ENCODE results near the gene CCSER1.
"Not testable (repeated sequence)": the region's sequence is repeated elsewhere in the genome, so short reads cannot be mapped to it uniquely, and the experiment has no call there.

The CCSER1 gene

DNA sequence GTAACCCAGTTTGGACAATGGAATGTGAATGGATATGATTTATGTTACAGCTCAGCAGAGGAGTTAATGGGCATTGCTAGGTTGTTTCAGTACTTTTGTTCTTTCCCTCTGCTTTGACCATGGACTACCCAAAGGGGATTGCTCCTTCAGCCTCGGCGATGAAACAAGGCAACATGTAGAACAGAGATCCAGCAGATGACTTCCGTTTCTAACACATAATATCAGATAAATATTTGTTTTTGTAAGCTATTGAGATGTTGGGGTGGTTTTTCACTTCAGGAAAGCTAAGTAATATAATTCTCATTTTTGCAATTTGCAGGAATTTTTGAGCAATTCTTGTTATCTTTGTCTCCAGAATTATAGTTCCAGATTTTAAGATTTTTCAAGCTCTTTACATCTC is 1241.9 kb downstream of the CCSER1 start:
- H3K36me3 ChIP-seq (ENCODE audit: control insufficient read depth, low read length), result no peaks in the 10 kb centered on the region
- H3K4me3 ChIP-seq (ENCODE audit: low read length), result no peak overlapping the region
- no peak overlapping the region for H3K4me2 ChIP-seq (ENCODE audit: low read length)
- no peaks in the 10 kb centered on the region for H4K20me1 ChIP-seq (ENCODE audit: control insufficient read depth, insufficient read depth, low read depth, low read length)
- H3F3A ChIP-seq (ENCODE audit: control insufficient read depth, insufficient read depth), result no peaks in the 10 kb centered on the region
- no peaks in the 10 kb centered on the region for H3K9me2 ChIP-seq (replicated peaks; ENCODE audit: control insufficient read depth, low read length)
- H3K79me2 ChIP-seq (ENCODE audit: control insufficient read depth, low read length), result no peaks in the 10 kb centered on the region
- H3K4me1 ChIP-seq (ENCODE audit: control insufficient read depth, low read length), result no peaks in the 10 kb centered on the region
- no peaks in the 10 kb centered on the region for H3K27me3 ChIP-seq (ENCODE audit: control insufficient read depth, low read length)
- H3K9me3 ChIP-seq (ENCODE audit: control insufficient read depth, insufficient read depth, low read length), result no peaks in the 10 kb centered on the region
- TF ChIP-seq, protein P1, sequence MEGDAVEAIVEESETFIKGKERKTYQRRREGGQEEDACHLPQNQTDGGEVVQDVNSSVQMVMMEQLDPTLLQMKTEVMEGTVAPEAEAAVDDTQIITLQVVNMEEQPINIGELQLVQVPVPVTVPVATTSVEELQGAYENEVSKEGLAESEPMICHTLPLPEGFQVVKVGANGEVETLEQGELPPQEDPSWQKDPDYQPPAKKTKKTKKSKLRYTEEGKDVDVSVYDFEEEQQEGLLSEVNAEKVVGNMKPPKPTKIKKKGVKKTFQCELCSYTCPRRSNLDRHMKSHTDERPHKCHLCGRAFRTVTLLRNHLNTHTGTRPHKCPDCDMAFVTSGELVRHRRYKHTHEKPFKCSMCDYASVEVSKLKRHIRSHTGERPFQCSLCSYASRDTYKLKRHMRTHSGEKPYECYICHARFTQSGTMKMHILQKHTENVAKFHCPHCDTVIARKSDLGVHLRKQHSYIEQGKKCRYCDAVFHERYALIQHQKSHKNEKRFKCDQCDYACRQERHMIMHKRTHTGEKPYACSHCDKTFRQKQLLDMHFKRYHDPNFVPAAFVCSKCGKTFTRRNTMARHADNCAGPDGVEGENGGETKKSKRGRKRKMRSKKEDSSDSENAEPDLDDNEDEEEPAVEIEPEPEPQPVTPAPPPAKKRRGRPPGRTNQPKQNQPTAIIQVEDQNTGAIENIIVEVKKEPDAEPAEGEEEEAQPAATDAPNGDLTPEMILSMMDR (IDR thresholded peaks at IDR 0.05; ENCODE audit: low read depth, low read length, poor library complexity, severe bottlenecking), result no peak
- no peak for TF ChIP-seq EZH2phosphoT487 (IDR thresholded peaks at IDR 0.05; ENCODE audit: borderline replicate concordance, low read length)
- H3K27ac ChIP-seq (ENCODE audit: low read depth, low read length), result no peak overlapping the region

DNA sequence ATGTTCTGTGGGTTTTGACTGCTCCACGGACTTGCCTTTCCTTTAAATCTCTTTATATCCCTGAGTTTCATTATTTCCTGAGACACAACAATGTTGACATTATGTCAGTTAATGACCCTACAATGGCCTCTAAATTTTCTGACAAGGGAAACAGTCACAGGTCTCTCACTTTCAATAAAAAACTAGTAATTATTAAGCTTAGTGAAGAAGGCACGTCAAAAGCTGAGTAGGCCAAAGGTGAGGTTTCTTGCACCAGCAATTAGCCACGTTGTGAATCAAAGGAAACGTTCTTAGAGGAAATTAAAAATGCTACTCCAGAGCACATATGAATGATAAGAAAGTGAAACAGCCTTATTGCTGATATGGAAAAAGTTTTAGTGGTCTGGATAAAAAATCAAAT is 1246.4 kb downstream of the CCSER1 start:
- no peaks in the 10 kb centered on the region for H3K9me2 ChIP-seq (replicated peaks; ENCODE audit: control insufficient read depth, low read length)
- no peak overlapping the region for H3K4me2 ChIP-seq (ENCODE audit: low read length)
- H3K4me1 ChIP-seq (ENCODE audit: control insufficient read depth, low read length), result no peaks in the 10 kb centered on the region
- no peaks in the 10 kb centered on the region for H3K27me3 ChIP-seq (ENCODE audit: control insufficient read depth, low read length)
- H3K4me3 ChIP-seq (ENCODE audit: low read length), result no peak overlapping the region
- no peaks in the 10 kb centered on the region for H3K9me3 ChIP-seq (ENCODE audit: control insufficient read depth, insufficient read depth, low read length)
- H3K27ac ChIP-seq (ENCODE audit: low read depth, low read length), result no peak overlapping the region
- H4K20me1 ChIP-seq (ENCODE audit: control insufficient read depth, insufficient read depth, low read depth, low read length), result no peaks in the 10 kb centered on the region
- TF ChIP-seq EZH2phosphoT487 (IDR thresholded peaks at IDR 0.05; ENCODE audit: borderline replicate concordance, low read length), result no peak
- TF ChIP-seq, protein P1 (IDR thresholded peaks at IDR 0.05; ENCODE audit: low read depth, low read length, poor library complexity, severe bottlenecking), result no peak
- no peaks in the 10 kb centered on the region for H3K36me3 ChIP-seq (ENCODE audit: control insufficient read depth, low read length)
- H3F3A ChIP-seq (ENCODE audit: control insufficient read depth, insufficient read depth), result no peaks in the 10 kb centered on the region
- no peaks in the 10 kb centered on the region for H3K79me2 ChIP-seq (ENCODE audit: control insufficient read depth, low read length)

DNA sequence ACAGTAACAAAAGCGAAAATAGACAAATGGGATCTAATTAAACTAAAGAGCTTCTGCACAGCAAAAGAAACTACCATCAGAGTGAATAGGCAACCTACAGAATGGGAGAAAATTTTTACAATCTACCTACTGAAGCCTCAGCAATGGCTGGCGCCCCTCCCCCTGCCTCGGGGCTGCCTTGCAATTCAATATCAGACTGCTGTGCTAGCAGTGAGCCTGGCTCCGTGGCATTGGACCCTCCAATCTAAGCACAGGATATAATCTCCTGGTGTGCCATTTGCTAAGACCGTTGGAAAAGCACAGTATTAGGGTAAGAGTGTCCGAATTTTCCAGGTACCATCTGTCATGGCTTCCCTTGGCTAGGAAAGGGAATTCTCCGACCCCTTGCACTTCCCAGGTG is 1278.2 kb downstream of the CCSER1 start:
- not testable (repeated sequence) for H3K36me3 ChIP-seq (ENCODE audit: control insufficient read depth, low read length); H3K9me2 ChIP-seq (replicated peaks; ENCODE audit: control insufficient read depth, low read length); H3K4me2 ChIP-seq (ENCODE audit: low read length); H3K9me3 ChIP-seq (ENCODE audit: control insufficient read depth, insufficient read depth, low read length); H4K20me1 ChIP-seq (ENCODE audit: control insufficient read depth, insufficient read depth, low read depth, low read length); H3K27me3 ChIP-seq (ENCODE audit: control insufficient read depth, low read length); H3K4me3 ChIP-seq (ENCODE audit: low read length); H3K27ac ChIP-seq (ENCODE audit: low read depth, low read length); H3F3A ChIP-seq (ENCODE audit: control insufficient read depth, insufficient read depth); H3K4me1 ChIP-seq (ENCODE audit: control insufficient read depth, low read length); H3K79me2 ChIP-seq (ENCODE audit: control insufficient read depth, low read length)

DNA sequence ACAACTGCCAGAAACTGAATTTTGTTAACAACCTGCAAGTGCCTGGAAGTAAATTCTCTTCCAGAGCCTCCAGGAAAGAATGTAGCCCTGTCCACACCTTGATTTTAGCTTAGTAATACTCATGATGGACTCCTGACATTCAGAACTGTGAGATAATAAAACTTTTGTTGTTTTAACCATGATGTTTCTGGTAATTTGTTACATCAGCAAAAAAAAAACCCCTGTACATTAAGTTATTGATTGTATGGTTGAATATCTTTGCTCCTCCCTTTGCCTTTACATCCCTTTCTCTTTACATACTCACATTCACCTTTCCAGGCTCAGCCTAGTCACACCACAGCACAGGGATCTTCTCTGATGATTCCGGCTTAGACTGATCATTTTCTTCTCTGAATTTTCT is 1294.8 kb downstream of the CCSER1 start:
- TF ChIP-seq EZH2phosphoT487 (IDR thresholded peaks at IDR 0.05; ENCODE audit: borderline replicate concordance, low read length), result no peak
- TF ChIP-seq, protein P1 (IDR thresholded peaks at IDR 0.05; ENCODE audit: low read depth, low read length, poor library complexity, severe bottlenecking), result no peak
- no peaks in the 10 kb centered on the region for H4K20me1 ChIP-seq (ENCODE audit: control insufficient read depth, insufficient read depth, low read depth, low read length)
- H3K9me3 ChIP-seq (ENCODE audit: control insufficient read depth, insufficient read depth, low read length), result no peaks in the 10 kb centered on the region
- no peaks in the 10 kb centered on the region for H3K9me2 ChIP-seq (replicated peaks; ENCODE audit: control insufficient read depth, low read length)
- H3F3A ChIP-seq (ENCODE audit: control insufficient read depth, insufficient read depth), result no peaks in the 10 kb centered on the region
- H3K79me2 ChIP-seq (ENCODE audit: control insufficient read depth, low read length), result no peaks in the 10 kb centered on the region
- H3K4me2 ChIP-seq (ENCODE audit: low read length), result no peak overlapping the region
- no peak overlapping the region for H3K4me3 ChIP-seq (ENCODE audit: low read length)
- H3K36me3 ChIP-seq (ENCODE audit: control insufficient read depth, low read length), result no peaks in the 10 kb centered on the region
- no peaks in the 10 kb centered on the region for H3K4me1 ChIP-seq (ENCODE audit: control insufficient read depth, low read length)
- H3K27me3 ChIP-seq (ENCODE audit: control insufficient read depth, low read length), result no peaks in the 10 kb centered on the region
- H3K27ac ChIP-seq (ENCODE audit: low read depth, low read length), result no peak overlapping the region
